Kidney (tissue), 14 donors: ENCODE data around the gene ZNF365. TPM values are rescaled to one million over a fixed set of nuclear protein-coding genes. Genes with fewer than 3 reads are reported as not detected.

ENCODE experiments used
- DNase-seq, 5 donors: peaks; one replicate each; pipeline ENCODE4 v3.0.0-alpha.2; 2013 to 2020
- FAIRE-seq: peaks from 2 replicates; lab custom pipeline; 2012; peaks lifted over from hg19 to GRCh38; lab: Jason Lieb, UNC
- H3K27ac ChIP-seq, 2 donors: one replicate each; pipeline ENCODE4 v1.7.0; 2013; ENCODE audit warnings: low read depth in 2 of 2, low read length in 2 of 2, inconsistent platforms in 1 of 2
- H3K27me3 ChIP-seq: one replicate; pipeline ENCODE4 v1.7.1; 2013; ENCODE audit warnings: low read length, inconsistent platforms; ENCODE audit not compliant: control insufficient read depth, insufficient read depth
- H3K36me3 ChIP-seq, 3 donors: one replicate each; pipeline versions ENCODE4 v1.7.0 to v1.7.1; 2013; ENCODE audit warnings: low read length in 3 of 3, control low read depth in 1 of 3, inconsistent platforms in 1 of 3; ENCODE audit not compliant: insufficient read depth in 3 of 3, control insufficient read depth in 2 of 3
- H3K4me1 ChIP-seq, 3 donors: one replicate each; pipeline versions ENCODE4 v1.7.0 to v1.7.1; 2013; ENCODE audit warnings: low read length in 3 of 3, inconsistent platforms in 1 of 3, low read depth in 1 of 3; ENCODE audit not compliant: control insufficient read depth in 2 of 3, insufficient read depth in 2 of 3
- H3K4me3 ChIP-seq, 3 donors: one replicate each; pipeline versions ENCODE4 v1.7.0 to v1.8.1; 2013; ENCODE audit warnings: low read length in 3 of 3, control low read depth in 1 of 3, inconsistent platforms in 1 of 3
- H3K9ac ChIP-seq, 3 donors: one replicate each; pipeline versions ENCODE4 v1.7.0 to v1.7.1; 2013; ENCODE audit warnings: low read length in 3 of 3, control low read depth in 1 of 3, inconsistent platforms in 1 of 3
- H3K9me3 ChIP-seq, 3 donors: one replicate each; pipeline versions ENCODE4 v1.7.0 to v1.7.1; 2013; ENCODE audit warnings: low read length in 3 of 3, control low read depth in 1 of 3, inconsistent platforms in 1 of 3; ENCODE audit not compliant: control insufficient read depth in 2 of 3, insufficient read depth in 1 of 3
- CTCF ChIP-seq: IDR thresholded peaks from 3 replicates; pipeline ENCODE4 v1.5.1; 2012; ENCODE audit warnings: mild to moderate bottlenecking, moderate library complexity, borderline replicate concordance; ENCODE audit not compliant: insufficient read depth; ENCODE audit errors: extremely low read depth
- intact Hi-C: fragments of 100-400 bp; cut with DNase I; formaldehyde crosslinking; loops from one replicate; pipeline ENCODE4 v1.11.1; 2022
- polyA plus RNA-seq: library from polyadenylated mRNA; stranded (reverse); fragments of 350-450 nt; fragmentation: Illumina TruSeq; extraction: RNeasy Lipid Tissue Mini Kit (QIAGEN cat#74804); gene quantifications from one replicate; pipeline ENCODE4 v1.2.3, GENCODE V29; 2014; ENCODE audit warnings: low read depth, low replicate concordance; ENCODE audit not compliant: insufficient read depth
- total RNA-seq: library from RNA; stranded (reverse); fragmentation: NEBNext Ultra II Directional; extraction: Animal tissue kit (Norgen Biotek cat#: 25700); gene quantifications from one replicate; pipeline ENCODE4 v1.2.1, GENCODE V29; 2021
- donor health status: control.
- donor health status: control.
- donor health status: control.
- donor health status: control.
- donor health status: control.
- donor health status: DM: yes; HTN: yes; CAD: no.
- donor health status: Normal renal cell carcinoma (clear cell type).

The ZNF365 gene
- total and polyA plus RNA-seq, 2 donors from 2014 or later = 0.54 to 1.0 TPM

DNA sequence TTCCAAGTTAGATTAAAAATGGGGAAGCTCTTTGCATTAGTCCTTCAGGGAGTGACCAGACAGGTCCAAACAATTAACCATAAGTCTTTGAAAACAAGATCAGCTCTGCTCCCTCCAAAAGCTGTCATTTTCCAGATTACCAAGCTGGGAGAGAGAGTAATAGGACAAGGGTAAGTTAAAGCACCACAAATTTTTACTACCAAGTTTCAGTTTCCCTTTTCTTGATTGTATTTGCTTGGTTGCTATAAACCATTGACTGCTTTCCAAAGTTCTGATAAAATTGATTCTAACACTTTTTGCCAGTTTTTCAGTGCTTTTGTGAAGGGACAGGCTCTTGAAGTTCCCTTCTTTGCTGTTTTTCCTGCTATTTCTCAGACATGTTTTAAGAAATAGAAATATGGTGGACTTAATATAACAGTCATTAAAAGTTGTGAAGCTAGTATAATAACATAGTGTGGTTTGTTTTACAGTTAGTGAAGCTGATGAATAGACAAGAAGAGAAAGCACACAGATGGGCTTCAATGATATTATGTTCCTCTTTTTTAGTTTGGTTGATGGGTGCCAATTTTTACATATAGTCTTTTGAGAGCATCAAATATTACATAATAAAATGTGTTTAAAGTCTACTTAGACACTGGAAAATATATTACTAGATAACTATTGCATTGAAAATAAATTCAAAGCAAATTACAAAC, 40.0 kb upstream of the ZNF365 start:
- DNase-seq (no peak), FAIRE-seq (no peak)
- no peaks in the 10 kb centered on the region for H3K27me3 ChIP-seq
- H3K4me1 ChIP-seq = no peaks in the 10 kb centered on the region
- no peak for TF ChIP-seq CTCF
- intact Hi-C loops = no loop called here
- H3K9ac ChIP-seq = no peak overlapping the region
- no peaks in the 10 kb centered on the region for H3K36me3 ChIP-seq
- no peak overlapping the region for H3K4me3 ChIP-seq
- H3K9me3 ChIP-seq = peaks cover 0 to 6% (median 0%) of the 10 kb centered on the region in 3 donors
- H3K27ac ChIP-seq = no peak overlapping the region

GRCh38 chr10:62335326-62335725, 38.8 kb upstream of the ZNF365 start:
- intact Hi-C loops = no loop called here
- Histone ChIP-seq H3K36me3 (no peaks in the 10 kb centered on the region), H3K4me3 (no peak overlapping the region), H3K27ac (no peak overlapping the region), H3K9me3 (peaks cover 0 to 6% (median 0%) of the 10 kb centered on the region in 3 donors), H3K4me1 (no peaks in the 10 kb centered on the region), H3K9ac (no peak overlapping the region), H3K27me3 (no peaks in the 10 kb centered on the region)
- DNase-seq = no peak
- no peak for FAIRE-seq
- no peak for TF ChIP-seq CTCF

- DNase-seq (no peak), FAIRE-seq (no peak)
- no peak for TF ChIP-seq CTCF
- no peaks in the 10 kb centered on the region for H3K27me3 ChIP-seq
- peaks cover 0 to 6% (median 0%) of the 10 kb centered on the region in 3 donors for H3K9me3 ChIP-seq
- intact Hi-C loops = no loop called here
- H3K27ac ChIP-seq = no peak overlapping the region
- H3K36me3 ChIP-seq = no peaks in the 10 kb centered on the region
- H3K9ac ChIP-seq = no peak overlapping the region
- no peaks in the 10 kb centered on the region for H3K4me1 ChIP-seq
- H3K4me3 ChIP-seq = no peak overlapping the region
Measured at GRCh38 chr10:62336404-62336803, 37.8 kb upstream of the ZNF365 start.
